GM19372 (cell line): ENCODE data around the gene BPIFA1.

Source experiments
- ATAC-seq: cut with Tn5 transposase; IDR thresholded peaks from one replicate; pipeline ENCODE4 v1.9.1; 2021; ENCODE audit warnings: mild to moderate bottlenecking, low read depth, moderate library complexity; ENCODE audit not compliant: unreplicated experiment

Gene BPIFA1

DNA sequence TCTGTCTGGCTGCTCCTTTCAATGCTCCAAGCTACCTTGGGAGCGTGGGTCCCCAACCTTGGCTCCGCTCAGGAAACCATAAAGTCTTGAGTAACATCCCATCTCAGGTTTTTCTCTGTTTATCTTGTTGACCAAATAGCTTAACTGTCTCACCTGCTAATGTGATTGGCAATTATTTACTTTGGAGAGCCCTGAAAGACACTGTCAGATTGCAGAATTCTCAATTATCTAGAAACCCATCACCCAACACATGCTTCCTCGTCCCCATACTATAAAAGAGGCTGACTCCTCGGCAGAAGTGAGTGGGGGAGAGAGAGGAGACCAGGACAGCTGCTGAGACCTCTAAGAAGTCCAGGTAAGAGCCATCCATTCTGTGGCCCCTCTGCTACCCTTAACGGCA, at the start of gene BPIFA1:
Gene BPIFA1 (plus strand): TSS at position 301 of the 400 bp plus-strand sequence. CDS start 1,716 bp downstream, outside the sequence.
- ATAC-seq: no peak

- no peak for ATAC-seq
Measured at GRCh38 chr20:33187491-33187890, 48.3 kb upstream of the BPIFA1 start.

- ATAC-seq: no peak
Measured at GRCh38 chr20:33188421-33188820, 47.4 kb upstream of the BPIFA1 start.

DNA sequence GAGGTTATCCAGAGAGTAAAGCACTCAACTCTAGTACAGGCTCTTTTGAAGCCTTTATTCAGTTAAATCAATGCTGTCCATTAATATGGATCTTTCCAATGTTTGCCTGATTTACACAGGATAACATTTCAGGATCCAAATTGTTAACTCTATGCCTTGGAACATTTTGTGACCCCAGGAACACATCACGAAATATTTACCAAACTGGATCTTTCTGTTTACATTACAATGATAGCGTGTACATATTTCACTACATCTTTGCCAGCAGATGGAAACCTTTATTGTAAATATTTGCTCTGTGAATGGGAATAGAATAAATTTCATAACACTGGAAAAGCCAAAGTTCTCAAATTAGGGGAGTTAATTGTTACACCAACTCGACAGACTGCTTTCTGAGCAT, 44.3 kb upstream of the BPIFA1 start:
- ATAC-seq: no peak

DNA sequence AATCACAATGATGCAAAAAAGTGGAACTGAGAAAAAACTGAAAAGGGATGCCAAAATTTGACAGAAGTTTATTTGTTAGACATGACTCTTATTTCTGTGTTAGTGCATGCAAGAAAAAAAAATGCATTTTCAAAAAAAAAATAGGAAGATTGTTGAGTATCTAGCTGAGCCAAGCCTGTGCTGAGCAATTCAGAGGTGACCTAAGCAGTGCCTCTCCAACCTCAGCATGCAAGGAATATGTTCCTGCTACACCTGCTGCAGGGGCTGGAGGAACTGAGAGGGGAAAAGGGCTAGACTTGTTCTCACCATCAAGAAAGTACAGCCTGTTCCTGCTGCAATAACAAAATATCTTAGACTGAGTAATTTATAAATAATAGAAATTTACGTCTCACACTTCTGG, 43.8 kb upstream of the BPIFA1 start:
- no peak for ATAC-seq

DNA sequence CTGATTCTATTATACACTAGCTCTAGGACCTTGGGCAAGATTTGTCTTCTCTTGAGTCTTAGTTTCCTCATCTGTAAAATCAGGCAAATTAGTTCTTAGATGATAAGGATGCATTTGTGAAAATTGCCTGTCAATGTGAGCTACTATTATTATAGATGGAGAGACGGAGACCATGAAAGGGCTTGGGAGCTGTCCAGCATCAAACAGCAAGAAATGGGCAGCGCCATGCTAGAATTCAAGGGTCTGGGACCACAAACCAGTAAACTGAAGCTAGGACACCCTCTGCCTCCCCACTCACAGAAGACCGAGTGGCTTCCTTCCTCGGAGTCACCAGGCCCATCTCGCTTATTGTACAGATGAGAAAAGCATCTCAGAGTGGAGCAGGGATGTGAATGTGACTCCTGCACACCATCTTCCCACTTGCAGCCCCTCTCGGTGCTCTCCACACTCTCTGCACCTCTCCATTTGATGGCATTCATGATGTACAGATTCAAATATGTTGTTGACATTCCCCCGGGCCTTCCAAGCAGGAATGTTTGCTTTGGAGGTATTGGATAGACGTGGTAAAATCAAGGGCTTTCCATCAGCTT, 42.8 kb upstream of the BPIFA1 start:
- ATAC-seq: no peak

DNA sequence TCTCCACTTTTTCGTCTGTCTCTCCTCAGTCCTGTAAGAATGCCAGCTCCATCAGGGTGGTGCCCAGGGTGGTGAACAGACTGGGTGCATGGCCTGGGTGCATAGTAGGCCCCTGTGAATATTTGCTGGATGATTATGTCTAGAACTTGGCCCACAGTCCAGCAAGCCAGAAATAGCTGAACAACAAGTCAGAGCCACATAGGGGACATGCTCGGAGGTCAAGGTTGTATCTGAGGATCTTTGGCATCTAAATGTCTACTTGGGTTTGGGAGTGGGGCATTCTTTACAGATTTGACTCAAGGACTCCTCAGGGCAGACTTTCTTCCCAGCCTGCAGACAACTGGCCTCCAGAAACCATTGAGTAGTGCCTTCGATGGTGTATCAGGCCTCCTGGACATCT, 36.8 kb upstream of the BPIFA1 start:
- ATAC-seq: no peak

GRCh38 chr20:33202451-33202850, 33.3 kb upstream of the BPIFA1 start:
- ATAC-seq: no peak

DNA sequence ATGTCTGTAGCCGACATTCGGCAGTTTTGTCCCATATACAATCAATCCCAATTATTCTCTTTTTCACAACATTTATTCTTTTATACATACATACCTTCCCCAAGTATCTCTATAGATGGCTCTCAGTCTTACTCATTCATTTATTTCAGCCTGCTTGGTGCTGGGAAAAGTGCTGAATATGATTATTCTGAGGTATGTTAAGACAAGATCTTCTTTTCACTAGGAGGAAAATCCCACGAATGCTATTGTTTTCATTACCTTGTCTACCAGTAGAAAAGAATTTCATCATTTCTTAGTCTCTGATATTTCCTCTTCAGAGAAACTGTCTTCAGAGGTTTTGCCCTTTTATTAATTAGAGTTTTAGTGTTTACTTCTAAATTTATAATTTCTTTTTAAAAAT, 32.4 kb upstream of the BPIFA1 start:
- no peak for ATAC-seq

GRCh38 chr20:33209789-33210188, 26.0 kb upstream of the BPIFA1 start:
- ATAC-seq: no peak

DNA sequence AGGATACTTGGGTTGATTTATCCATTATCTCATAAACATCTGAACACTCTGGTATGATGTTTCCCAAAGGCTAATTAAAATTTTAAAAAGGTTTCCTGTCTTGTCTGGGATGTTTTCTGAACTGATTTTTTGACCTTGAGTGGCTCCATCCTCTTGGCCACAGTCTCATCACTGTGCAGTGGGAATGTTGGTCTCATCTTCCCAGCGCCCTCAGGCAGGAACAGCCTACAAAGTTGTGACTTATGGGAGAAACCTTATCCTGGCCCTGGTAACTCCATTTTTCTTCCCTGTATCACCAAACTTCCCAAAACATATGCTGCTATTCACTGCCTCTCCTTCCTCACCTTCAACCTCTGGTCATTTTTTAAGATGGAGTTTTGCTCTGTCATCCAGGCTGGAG, 25.4 kb upstream of the BPIFA1 start:
- no peak for ATAC-seq

GRCh38 chr20:33211817-33212424, 23.9 kb upstream of the BPIFA1 start:
- no peak for ATAC-seq

- no peak for ATAC-seq
Measured at GRCh38 chr20:33217052-33217451, 18.7 kb upstream of the BPIFA1 start, which contains the start of gene BPIFA3. Gene BPIFA3 (plus strand): TSS chr20:33217352. CDS start chr20:33217537, 185 bp downstream.

GRCh38 chr20:33224399-33224798, 11.4 kb upstream of the BPIFA1 start:
- ATAC-seq: no peak

DNA sequence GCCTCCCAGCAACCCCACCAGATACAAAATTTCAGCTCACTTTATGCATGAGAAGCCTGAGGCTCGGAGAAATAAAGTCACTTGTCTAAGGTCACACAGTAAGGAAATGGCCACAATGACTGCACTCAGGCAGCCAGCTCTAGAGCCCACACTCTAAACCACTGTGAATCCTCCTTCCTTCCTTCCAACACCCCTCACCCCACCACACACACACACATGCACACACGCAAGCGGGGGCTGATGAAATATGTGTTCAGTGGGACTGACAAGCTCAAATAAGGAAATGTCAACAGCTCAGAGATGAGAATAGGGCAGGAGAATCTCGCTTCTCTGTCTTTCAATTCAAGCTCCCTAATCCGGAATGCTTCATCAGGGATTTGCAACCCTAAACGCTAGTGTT, 6.0 kb upstream of the BPIFA1 start:
- ATAC-seq: no peak

GRCh38 chr20:33231237-33231636, 4.6 kb upstream of the BPIFA1 start:
- ATAC-seq: no peak

GRCh38 chr20:33232486-33233072, 3.2 kb upstream of the BPIFA1 start:
- no peak for ATAC-seq

DNA sequence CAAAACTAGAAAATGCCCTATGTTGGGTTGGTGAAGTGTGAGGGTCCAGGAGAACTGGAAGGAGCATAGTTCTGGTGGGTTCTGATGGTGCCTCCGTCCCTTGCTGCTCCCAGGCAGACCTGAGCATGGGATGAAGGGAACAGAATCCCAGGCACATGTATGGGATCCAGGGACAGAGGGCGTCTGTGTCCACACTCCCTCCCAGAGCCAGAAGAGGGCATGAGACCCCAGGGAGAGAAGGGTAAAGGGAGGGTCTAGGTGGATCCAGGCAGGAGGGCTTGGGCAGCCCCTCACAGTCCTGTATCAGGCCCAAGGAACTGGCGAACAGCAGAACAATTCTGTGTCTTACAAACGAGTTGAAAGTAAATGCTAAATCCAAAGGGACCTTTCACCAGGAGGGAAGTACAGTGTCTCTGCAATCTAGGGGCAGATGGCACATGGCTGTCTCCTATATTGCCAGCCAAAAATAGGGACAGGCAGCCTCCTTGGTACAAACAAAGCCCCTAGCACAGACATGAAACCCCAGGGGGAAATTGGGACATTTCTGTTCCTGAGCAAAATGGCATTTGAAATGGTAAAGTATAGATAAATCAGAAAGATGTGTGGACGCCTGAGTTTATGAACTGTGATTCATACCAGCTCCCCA, 2.5 kb upstream of the BPIFA1 start:
- no peak for ATAC-seq

- no peak for ATAC-seq
Measured at GRCh38 chr20:33234050-33234449, 1.7 kb upstream of the BPIFA1 start.

DNA sequence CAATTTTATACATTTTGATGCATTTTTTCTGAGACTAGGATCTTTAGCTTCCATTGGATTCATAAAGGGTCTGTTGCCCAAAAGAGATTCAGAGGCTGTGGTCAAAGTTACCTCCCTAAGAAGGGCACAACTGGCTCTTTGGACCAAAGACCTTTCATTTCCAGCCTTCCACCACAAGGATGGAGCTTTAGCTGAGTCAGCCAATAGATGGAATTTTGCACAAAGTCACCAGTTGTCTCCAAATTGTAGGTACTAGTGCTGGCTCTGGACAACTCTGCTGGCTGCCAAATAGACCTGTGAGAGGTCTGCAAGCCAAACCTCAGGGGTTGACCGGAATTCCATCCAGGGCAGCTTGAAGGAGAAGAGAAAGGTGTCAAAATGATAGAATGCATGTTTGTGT, 555 bp downstream of the BPIFA1 start:
- ATAC-seq: no peak

DNA sequence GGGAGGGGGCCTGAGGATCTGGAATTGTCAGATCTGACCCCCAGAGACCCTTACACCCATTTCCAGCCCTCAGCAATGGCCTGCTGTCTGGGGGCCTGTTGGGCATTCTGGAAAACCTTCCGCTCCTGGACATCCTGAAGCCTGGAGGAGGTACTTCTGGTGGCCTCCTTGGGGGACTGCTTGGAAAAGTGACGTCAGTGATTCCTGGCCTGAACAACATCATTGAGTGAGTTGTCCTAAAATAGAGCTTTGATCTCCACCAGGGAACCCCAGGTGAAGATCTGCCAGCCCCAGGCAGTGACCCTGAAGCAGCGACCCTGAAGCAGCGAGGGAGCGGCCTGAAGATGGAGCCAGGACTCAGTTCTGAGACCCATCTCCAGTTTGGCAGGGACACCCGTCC, 2.2 kb downstream of the BPIFA1 start:
- ATAC-seq: no peak

- ATAC-seq: no peak
Measured at GRCh38 chr20:33239418-33239817, 3.6 kb downstream of the BPIFA1 start.
